A673 (cell line): Measurements from ENCODE around the gene CDC25B. TPM values are rescaled to one million over a fixed set of nuclear protein-coding genes. Genes with fewer than 3 reads are reported as not detected.

ENCODE experiments used
- BruUV-seq: library from RNA; stranded (reverse); fragments of 400-500 nt; replicated peaks from 2 replicates; lab custom pipeline; 2021; lab: Mats Ljungman, UMichigan
- CTCF ChIA-PET: fragments of 300-600 bp; sonication (Branson Sonifier 250); formaldehyde crosslinking; loops from one replicate; lab custom pipeline; 2022; ENCODE audit warnings: antibody characterized with exemption; lab: Charles Lee
- POLR2A ChIA-PET: fragments of 300-600 bp; sonication (Branson Sonifier 250); formaldehyde crosslinking; loops from one replicate; lab custom pipeline; 2022; ENCODE audit warnings: antibody characterized with exemption; ENCODE audit not compliant: low non-redundant PET; lab: Charles Lee
- DNase-seq: peaks from one replicate; pipeline ENCODE4 v3.0.0-alpha.2; 2015; ENCODE audit warnings: low spot score
- H3K27ac ChIP-seq: fragments of 200-600 bp; sonication (generic); 2 replicates; pipeline ENCODE4 v1.5.1; 2016; ENCODE audit warnings: mixed run types, low read depth, mild to moderate bottlenecking, mixed read lengths, antibody characterized with exemption, low read length; ENCODE audit not compliant: poor library complexity, severe bottlenecking
- H3K27me3 ChIP-seq: fragments of 200-600 bp; sonication (generic); replicated peaks from 2 replicates; pipeline ENCODE4 v1.6.1; 2017; ENCODE audit warnings: mixed run types, low read depth, mild to moderate bottlenecking, mixed read lengths, antibody characterized with exemption, low read length; ENCODE audit not compliant: insufficient read depth, poor library complexity
- H3K36me3 ChIP-seq: fragments of 200-600 bp; sonication (generic); 2 replicates; pipeline ENCODE4 v1.6.1; 2016; ENCODE audit warnings: mixed run types, mild to moderate bottlenecking, mixed read lengths, antibody characterized with exemption, low read length; ENCODE audit not compliant: insufficient read depth, poor library complexity, severe bottlenecking
- H3K4me1 ChIP-seq: fragments of 200-600 bp; sonication (generic); 2 replicates; pipeline ENCODE4 v1.6.1; 2017; ENCODE audit warnings: mixed run types, mild to moderate bottlenecking, mixed read lengths, antibody characterized with exemption, low read length; ENCODE audit not compliant: insufficient read depth, poor library complexity, severe bottlenecking
- H3K4me3 ChIP-seq: fragments of 200-600 bp; sonication (generic); 2 replicates; pipeline ENCODE4 v1.5.1; 2016; ENCODE audit warnings: low read depth, mixed run types, mild to moderate bottlenecking, mixed read lengths, low read length; ENCODE audit not compliant: poor library complexity, severe bottlenecking
- H3K9me3 ChIP-seq: fragments of 200-600 bp; sonication (generic); 2 replicates; pipeline ENCODE4 v1.6.1; 2016; ENCODE audit warnings: mixed run types, low read depth, mild to moderate bottlenecking, mixed read lengths, antibody characterized with exemption, low read length; ENCODE audit not compliant: poor library complexity, severe bottlenecking
- EZH2 ChIP-seq: fragments of 200-600 bp; sonication (generic); IDR thresholded peaks from 2 replicates; pipeline ENCODE4 v1.6.1; 2017; ENCODE audit warnings: borderline replicate concordance, low read depth, mild to moderate bottlenecking, mixed read lengths, antibody characterized with exemption, low read length; ENCODE audit not compliant: poor library complexity, severe bottlenecking
- intact Hi-C: fragments of 100-400 bp; cut with micrococcal nuclease; formaldehyde crosslinking; loops from one replicate; pipeline ENCODE4 v1.10.0; 2022; ENCODE audit not compliant: unreplicated experiment
- total RNA-seq: library from RNA; stranded (reverse); gene quantifications from 2 replicates; pipeline ENCODE4 v1.2.3, GENCODE V29; 2021
- TF ChIP-seq, protein P1 (sequence below): fragments of 300-800, 200-600 bp; sonication (generic); conservative IDR thresholded peaks from 2 replicates; pipeline ENCODE4 v1.5.1; 2017; ENCODE audit warnings: low read depth, mild to moderate bottlenecking, antibody characterized with exemption, low read length, moderate library complexity, mixed read lengths

Gene CDC25B
- total RNA-seq, 1 experiment from 2014 or later = 119 TPM

DNA sequence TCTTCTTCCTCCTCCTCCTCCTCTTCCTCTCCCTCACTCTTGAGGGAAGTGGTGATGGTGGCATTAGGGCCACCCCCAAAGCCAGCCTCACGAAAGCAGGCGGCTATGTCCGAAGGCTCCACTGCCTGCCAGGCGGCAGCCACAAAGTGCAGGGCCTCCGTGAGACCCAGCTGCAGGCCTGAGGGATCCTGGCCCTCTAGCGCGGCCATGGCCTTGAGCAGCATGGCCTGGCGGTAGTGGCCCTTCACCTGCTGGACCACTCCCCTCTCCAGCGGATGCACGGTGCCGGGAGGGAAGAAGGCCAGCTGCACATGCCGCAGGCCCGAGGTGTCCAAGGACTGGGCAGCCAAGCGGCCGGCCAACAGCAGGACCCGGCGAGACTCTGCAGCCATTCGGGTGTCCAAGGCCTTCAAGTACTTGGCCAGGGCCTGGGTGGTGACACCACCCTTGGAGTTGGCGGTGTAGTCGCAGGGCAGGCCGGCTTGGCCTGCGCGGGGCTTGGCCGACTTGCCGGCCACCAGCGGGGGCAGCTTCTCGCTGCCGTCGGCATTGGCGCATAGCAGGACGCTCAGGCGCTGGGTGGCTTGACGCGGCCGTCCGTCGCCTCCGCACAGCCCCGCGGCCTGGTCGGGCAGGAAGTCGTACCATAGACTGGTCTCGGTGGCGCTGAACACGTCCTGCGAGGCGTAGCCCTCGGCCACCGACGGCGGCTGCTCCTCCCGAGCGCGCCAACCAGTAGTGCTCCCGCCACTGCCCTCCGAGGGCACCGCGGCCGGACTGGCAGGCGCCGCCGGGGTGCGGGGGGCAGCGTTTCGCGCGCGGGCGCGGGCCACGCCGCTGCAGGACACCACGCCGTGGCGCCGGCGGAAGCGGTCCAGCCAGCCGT is 10.6 kb upstream of the CDC25B start:
- CTCF ChIA-PET = interaction anchor here (0.6 to 2.9 kb wide), 5 partner anchors 28 to 300 kb away, joined by 3 to 21 read pairs (median 4); no protein-coding TSS in a partner anchor
- BruUV-seq = no TSS peak
- no peaks in the 10 kb centered on the region for H3K27me3 ChIP-seq
- no peaks in the 10 kb centered on the region for H3K9me3 ChIP-seq
- POLR2A ChIA-PET = no interaction called here
- no peak for TF ChIP-seq EZH2
- TF ChIP-seq, protein P1, sequence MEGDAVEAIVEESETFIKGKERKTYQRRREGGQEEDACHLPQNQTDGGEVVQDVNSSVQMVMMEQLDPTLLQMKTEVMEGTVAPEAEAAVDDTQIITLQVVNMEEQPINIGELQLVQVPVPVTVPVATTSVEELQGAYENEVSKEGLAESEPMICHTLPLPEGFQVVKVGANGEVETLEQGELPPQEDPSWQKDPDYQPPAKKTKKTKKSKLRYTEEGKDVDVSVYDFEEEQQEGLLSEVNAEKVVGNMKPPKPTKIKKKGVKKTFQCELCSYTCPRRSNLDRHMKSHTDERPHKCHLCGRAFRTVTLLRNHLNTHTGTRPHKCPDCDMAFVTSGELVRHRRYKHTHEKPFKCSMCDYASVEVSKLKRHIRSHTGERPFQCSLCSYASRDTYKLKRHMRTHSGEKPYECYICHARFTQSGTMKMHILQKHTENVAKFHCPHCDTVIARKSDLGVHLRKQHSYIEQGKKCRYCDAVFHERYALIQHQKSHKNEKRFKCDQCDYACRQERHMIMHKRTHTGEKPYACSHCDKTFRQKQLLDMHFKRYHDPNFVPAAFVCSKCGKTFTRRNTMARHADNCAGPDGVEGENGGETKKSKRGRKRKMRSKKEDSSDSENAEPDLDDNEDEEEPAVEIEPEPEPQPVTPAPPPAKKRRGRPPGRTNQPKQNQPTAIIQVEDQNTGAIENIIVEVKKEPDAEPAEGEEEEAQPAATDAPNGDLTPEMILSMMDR = no peak
- intact Hi-C loops = loop anchor here (1.0 to 5.0 kb wide), 2 partner anchors 72 to 300 kb away; no protein-coding TSS in a partner anchor
- H3K4me3 ChIP-seq = peak overlapping the region; percentile 84
- no peaks in the 10 kb centered on the region for H3K36me3 ChIP-seq
- DNase-seq = no peak
- peaks cover 27% of the 10 kb centered on the region for H3K4me1 ChIP-seq
- peak overlapping the region; percentile 87 for H3K27ac ChIP-seq

DNA sequence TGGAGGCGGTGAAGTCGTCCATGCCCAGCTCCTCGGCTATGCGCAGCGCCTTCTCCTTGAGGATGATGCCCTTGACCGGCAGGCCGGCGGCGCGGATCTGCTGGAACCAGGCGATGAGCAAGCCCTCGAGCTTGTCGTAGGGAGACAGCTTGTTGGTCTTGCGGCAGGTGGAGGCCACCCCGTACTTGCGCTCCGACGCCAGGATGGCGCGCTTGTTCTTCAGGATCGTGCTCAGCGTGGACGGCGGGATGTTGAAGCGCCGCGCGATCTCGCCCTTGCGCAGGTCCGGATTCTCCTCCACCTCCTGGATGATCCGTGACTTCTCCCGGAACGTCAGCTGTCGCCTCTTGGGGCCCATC is 10.0 kb upstream of the CDC25B start:
- DNase-seq = peak; percentile 70
- ChIA-PET CTCF (interaction anchor here (1.0 to 2.9 kb wide), 5 partner anchors 9 to 299 kb away, joined by 3 to 21 read pairs (median 6); no protein-coding TSS in a partner anchor), POLR2A (interaction anchor here (1.0 kb wide), 1 partner anchor 10 kb away, joined by 4 read pairs; the partner anchor contains the start of gene CDC25B)
- intact Hi-C loops = loop anchor here (1.0 to 5.0 kb wide), 2 partner anchors 71 to 299 kb away; no protein-coding TSS in a partner anchor
- H3K27me3 ChIP-seq = no peaks in the 10 kb centered on the region
- BruUV-seq = TSS peak; percentile 24
- H3K4me3 ChIP-seq = peak overlapping the region; percentile 84
- no peaks in the 10 kb centered on the region for H3K9me3 ChIP-seq
- TF ChIP-seq, protein P1 = no peak
- no peak for TF ChIP-seq EZH2
- H3K27ac ChIP-seq = peak overlapping the region; percentile 87
- H3K4me1 ChIP-seq = peaks cover 21% of the 10 kb centered on the region
- H3K36me3 ChIP-seq = no peaks in the 10 kb centered on the region

DNA sequence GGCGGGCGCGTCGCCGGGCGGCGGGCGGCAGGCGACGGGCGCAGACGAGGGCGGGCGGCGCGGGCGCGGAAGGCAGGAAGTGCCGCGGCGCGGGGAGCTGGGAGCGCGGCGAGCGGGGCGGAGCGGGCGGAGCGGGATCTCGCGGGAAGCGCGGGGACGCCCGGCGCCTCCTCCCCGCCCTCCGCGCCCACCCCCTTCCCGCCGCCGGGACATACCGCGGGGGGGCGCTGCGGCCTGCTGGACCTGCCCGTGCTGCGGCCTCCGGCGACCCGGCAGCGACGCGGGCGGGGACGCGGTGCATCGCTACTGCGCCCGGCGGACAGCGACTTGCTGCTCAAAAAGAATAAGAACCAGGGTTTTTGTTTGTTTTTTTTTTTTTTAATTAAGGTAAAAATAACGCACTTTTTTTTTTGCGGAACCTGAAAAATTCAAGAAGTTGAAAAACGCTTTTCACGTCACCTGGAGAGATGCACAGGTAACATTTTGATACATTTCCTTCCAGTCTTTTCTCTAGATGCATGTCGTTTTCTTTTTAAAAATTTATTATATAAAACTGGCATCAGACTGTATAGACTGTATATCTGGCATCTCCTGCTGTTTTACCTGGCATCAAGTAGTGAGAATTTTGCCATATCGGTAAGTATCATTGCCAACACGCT is 9.3 kb upstream of the CDC25B start, which contains the start of gene CENPB:
Gene CENPB (minus strand): TSS at position 76 of the 659 bp plus-strand sequence. CDS start 257 bp downstream, outside the sequence.
- intact Hi-C loops = loop anchor here (1.0 to 5.0 kb wide), 3 partner anchors 34 to 299 kb away; partner anchors contain the start of gene AP5S1
- peak within 1 kb of the TSS; percentile 87 for H3K27ac ChIP-seq

More for the DNA sequence above, 9.3 kb upstream of the CDC25B start, which contains the start of gene CENPB:
- Histone ChIP-seq H3K36me3 (no peaks in the 10 kb centered on the region), H3K27me3 (no peaks in the 10 kb centered on the region), H3K9me3 (no peaks in the 10 kb centered on the region), H3K4me1 (peaks cover 19% of the 10 kb centered on the region), H3K4me3 (peak within 1 kb of the TSS; percentile 84)
- BruUV-seq = no TSS peak
- ChIA-PET POLR2A (interaction anchor here (1.0 kb wide), 2 partner anchors 9 to 34 kb away, joined by 3 to 4 read pairs; partner anchors contain the start of genes AP5S1 and CDC25B), CTCF (interaction anchor here (0.8 to 2.9 kb wide), 7 partner anchors 9 to 298 kb away, joined by 3 to 21 read pairs (median 6); partner anchors contain the start of gene AP5S1)
- peak; percentile 93 for DNase-seq
- TF ChIP-seq, protein P1 = peak; percentile 68
- no peak for TF ChIP-seq EZH2
